Stimulated activated CD4-positive, alpha-beta T cell treated with anti-CD3 and anti-CD28 coated beads, Interleukin-12 subunit alpha, Interleukin-12 subunit beta, amount 100 ng/mL, for 4 hours (primary cell): ENCODE measurements around the gene CCDC86.

Source experiments
- DNase-seq: peaks from one replicate; pipeline ENCODE4 v3.0.0-alpha.2; 2020

The CCDC86 gene

DNA sequence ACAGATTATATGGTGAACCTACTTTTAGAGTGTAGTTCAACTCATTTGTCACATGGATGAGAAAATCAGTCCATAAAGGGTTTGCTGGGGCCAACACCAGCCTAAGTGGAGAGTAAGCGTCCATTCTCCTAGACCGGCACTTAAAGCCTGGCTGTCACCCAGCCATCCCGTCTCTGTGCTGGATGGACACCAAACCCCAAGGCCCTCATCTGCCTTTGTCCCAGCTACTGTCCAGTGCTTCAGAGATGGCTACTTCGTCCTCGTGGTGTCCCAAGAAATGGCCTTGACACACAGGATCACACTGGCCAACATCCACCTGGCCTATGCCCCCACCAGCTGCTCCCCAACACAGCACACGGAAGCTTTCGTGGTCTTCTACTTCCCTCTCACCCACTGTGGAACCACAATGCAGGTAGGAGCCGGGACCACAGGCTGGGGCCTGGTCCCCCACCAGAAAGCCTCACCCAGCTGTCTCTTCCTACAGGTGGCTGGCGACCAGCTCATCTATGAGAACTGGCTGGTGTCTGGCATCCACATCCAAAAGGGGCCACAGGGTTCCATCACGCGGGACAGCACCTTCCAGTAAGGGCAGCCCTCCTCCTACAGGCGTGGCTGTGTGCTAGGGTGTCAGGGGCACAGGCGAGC is 28.9 kb downstream of the CCDC86 start:
- DNase-seq = no peak

DNA sequence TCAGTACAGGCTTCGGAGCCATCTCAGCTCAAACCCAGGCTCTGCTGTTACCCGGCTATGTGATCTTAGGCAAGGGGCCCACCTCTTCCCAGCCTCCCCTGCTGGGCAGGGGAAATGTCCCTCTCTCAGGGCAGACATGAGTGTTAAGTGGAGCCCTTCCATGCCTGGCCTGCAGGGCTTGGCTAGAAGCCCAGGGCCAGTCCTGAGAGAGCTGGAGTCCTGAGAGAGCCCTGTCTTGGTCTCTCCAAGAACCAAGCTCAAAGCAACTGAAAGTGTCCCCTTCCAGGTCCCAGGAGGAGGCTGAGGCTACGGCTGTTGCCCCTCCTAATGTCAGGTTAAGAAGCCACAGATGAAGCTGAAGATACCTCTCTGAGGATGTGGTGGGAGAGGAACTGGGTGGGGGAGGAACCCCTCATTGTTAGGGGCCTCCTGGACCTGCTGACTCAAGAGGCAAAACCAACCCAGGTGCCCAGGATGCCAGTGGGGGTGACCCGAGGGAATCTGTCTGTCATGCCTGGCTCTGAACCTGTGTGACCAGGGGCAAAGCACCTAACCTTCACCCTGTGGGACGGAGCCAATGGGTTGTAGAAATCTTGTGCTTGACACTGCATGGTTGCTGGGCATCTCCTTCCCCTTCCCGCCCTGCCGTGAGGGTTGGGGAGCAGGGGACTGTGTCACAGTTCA is 29.6 kb downstream of the CCDC86 start:
- DNase-seq = no peak

DNA sequence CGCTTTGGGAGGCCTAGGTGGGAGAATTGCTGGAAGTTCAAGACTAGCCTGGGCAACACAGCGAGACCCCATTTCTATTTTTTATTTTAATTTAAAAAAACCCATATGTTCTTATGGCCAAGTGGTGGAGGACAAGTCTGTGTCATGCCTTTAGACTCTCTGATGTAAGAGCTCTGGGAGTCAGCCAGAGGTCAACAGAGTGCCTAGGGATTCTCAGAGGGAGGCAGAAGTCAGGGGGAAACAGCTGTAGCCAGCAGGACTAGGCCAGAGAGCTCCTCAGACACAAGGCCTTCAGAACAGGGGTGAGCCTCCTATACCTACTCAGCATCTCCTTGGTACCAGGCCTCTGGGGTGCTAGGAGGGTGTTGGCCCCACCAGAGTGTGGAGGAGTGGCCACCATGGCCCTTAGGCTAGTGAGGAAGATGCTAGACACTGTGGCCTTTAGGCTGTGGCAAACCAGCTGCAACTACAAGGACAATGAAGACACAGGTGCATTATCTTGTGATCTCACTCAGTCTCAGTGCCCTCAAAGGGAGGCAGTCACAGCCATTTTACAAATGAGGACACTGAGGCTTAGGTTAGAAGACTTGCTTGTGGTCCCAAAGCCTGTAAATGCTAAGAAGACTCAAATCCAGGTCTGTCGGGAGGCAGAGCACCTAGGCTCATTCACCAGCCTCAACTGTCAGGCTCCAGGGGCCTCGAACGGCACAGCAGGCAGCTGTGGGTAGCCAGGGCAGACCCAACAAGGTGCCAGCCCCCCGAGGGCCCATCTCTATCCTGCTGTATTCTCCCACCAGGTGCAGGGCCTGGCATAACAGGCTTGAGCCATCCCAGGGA is 30.4 kb downstream of the CCDC86 start:
- no peak for DNase-seq

DNA sequence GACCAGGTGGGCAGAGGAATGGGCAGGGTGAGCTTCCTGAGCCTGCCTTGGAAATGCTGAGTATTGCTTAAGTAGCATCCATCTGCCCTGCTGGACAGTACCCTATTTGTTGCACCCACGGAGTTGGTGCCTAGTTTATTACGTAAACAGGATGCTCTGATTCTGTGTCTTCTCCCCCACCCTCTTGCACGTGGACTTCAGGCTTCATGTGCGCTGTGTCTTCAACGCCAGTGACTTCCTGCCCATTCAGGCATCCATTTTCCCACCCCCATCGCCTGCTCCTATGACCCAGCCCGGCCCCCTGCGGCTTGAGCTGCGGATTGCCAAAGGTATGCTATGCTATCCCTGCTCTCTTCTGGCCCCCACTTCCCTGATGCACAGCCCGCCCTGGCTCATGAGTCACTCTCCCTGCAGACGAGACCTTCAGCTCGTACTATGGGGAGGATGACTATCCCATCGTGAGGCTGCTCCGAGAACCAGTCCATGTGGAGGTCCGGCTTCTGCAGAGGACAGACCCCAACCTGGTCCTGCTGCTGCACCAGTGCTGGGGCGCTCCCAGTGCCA is 31.1 kb downstream of the CCDC86 start:
- DNase-seq = no peak

DNA sequence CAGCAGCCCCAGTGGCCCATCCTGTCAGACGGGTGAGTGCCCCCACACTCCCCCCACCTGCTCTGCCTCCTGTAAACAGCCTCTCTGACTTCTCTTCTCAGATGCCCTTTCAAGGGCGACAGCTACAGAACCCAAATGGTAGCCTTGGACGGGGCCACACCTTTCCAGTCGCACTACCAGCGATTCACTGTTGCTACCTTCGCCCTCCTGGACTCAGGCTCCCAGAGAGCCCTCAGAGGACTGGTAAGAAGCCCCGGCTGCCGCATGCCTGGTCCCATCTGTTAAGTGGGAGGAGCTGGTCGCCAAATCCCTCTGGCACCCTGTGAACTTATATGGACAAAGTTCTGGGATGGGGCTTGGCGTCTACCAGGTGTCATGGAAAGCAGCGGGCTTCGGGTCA is 31.6 kb downstream of the CCDC86 start:
- no peak for DNase-seq

DNA sequence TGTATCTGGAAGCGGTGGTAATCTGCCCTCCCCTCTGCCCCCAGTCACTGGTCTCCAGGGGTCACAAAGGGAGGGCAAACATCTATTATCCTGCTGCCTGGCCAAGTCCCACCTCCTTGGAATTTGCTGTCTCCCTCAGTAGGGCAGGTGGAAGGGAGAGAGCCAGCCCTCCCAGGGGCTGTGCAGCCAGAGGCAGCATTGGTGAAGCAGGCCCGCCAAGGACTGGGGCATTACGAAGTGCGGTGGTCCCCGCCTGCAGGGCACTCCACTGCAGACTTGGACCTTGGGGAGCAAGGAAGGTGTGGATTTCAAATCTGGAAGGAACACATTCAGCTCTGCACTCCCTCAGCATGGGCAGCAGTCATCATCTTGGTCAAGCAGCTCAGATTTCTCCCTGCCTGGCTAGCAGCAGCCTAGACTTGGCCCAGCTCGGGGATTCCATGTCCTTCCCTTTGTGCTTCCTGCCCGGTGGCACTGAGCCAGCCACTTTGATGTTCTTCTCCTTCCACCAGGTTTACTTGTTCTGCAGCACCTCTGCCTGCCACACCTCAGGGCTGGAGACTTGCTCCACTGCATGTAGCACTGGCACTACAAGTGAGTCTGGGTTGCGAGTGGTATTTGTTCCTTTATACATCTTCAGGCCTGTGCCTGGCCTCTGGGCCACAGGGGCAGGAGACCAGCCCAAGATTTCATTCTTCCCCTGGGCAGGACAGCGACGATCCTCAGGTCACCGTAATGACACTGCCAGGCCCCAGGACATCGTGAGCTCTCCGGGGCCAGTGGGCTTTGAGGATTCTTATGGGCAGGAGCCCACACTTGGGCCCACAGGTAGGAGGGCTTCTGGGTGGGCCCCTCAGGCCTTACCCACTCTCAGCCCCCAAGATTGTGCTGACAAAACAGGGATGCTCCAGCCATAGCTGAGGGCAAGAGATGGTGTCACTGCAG is 32.8 kb downstream of the CCDC86 start:
- DNase-seq = no peak

DNA sequence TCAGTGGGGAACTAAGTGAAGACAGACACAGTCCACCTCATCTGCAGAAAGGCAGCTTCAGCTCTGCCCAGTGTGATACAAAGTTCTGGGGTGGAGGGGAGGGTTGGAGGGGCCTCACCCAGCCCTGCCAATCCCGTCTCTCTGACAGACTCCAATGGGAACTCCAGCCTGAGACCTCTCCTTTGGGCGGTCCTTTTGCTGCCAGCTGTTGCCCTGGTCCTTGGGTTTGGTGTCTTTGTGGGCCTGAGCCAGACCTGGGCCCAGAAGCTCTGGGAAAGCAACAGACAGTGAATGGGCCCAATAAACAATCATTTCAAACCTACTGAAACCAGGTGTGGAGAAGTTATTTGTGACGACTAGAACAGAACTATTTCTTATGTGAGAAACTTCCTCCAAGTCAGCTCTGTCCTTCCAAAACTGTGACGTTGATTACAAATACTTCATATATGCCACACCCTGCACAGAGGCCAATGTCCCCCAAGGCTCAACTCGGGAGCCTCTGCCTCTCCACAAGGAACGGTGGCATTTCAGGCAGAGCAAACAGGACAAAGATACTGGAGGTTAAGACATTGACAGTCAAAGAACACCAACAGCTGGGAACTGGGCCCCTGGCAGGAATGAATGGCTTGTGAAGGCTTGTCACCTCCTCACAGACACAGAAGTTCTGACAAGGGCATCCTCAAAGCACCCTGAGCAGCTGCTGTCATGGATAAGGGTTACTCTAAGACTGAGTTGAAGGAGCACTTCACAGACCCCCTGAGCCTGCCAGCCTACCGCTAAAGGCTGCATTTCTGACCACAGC is 33.7 kb downstream of the CCDC86 start:
- no peak for DNase-seq

DNA sequence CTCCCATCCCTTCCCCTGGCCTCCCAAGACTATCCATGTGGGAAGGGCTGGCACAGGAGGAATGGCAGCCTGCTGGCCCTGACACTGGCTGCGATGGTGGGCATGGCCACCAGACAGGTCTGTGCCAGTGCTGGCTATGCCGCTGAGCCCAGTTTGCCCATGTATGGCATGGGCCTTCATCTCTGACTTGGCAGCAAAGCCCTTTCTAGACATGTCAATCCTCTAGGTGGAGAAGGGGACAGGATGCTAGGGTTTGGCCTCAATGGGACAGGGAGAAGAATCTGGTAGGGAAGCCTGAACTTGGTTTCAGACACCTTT is 34.2 kb downstream of the CCDC86 start:
- no peak for DNase-seq

DNA sequence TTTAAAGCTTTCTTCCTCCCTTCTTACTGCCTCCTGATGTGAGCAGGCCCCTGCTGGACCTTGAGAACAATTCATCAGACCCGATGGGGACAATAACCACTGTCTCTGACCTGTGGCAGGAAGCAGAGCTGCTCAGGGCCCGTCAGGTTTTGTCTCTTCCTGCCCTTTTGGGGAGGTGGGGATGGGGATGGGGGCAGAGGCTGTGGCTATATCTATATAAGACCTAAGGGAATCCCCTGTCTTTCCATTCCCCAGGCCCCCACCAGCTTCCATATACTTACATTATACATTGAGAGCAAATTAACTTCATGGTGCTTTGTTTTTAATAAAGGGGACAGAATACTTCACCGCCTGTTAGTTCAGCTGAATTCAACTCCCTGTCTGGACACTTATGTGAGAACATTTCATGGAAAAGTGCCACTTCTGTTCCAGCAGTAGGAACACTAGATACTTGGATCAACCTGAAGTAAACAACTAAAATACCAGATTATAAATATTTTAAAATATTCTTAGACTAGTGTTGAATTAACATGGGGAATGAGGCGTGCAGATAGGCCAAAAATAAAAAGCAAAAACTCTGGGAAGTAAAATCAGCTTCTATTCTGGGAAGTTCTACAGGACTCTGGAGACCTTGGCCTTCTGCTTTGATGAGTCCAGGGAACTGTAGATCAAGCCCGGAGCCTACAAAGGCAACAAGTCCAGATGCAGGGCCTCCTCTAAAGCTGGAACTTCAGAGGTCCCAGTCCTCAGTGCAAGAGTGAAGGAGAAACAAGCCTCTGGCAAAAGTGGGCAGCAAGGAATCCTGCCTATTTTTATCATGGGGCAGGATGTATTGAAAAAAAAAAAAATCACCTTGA is 36.6 kb downstream of the CCDC86 start:
- no peak for DNase-seq

DNA sequence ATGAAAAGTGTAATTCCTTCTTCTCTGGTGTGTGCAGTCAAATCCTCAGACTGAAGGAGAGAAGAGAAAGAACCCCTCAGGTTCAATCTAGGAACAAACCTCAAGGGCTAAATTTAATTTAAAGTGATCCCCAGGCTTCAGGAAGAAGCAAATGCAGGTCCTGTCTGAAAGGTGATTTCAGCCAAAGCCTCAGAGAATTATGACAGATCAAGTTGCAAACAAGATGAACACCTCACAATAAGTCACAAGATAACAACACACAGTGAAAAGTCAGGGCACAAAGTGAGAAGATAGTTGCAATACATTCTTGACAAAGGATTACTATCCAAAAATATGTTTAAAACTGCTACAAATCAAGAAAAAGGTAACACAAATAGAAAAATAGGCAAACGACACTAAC is 37.2 kb downstream of the CCDC86 start:
- DNase-seq = no peak

DNA sequence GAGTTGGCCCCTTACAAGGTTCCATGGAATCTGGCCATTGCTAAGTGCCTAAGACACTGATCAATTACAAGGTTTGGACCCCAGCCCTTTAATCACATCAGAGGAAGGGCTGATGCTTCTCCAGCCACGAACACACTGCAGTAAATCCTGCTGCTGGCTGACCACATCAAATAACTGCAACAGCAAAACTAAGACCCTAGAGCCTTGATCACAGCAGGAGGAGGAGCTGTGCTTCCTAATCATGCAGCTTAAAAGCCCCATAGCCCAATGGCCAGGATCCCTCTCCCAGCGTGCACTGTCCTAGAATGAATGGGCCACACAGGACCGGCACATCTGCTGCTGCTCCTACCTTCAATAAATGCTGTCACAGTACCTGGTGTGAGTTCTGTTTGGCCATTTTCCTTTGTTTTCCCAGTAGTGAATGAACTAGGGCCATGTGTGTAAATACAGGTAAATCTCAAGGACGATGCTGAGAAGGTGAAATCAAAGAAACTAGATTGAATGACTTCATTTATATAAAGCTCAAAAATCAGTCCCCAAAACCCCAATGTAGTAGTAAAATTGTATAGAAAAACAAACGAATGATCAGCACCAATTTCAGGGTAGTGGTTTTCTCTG is 38.2 kb downstream of the CCDC86 start:
- DNase-seq = no peak

DNA sequence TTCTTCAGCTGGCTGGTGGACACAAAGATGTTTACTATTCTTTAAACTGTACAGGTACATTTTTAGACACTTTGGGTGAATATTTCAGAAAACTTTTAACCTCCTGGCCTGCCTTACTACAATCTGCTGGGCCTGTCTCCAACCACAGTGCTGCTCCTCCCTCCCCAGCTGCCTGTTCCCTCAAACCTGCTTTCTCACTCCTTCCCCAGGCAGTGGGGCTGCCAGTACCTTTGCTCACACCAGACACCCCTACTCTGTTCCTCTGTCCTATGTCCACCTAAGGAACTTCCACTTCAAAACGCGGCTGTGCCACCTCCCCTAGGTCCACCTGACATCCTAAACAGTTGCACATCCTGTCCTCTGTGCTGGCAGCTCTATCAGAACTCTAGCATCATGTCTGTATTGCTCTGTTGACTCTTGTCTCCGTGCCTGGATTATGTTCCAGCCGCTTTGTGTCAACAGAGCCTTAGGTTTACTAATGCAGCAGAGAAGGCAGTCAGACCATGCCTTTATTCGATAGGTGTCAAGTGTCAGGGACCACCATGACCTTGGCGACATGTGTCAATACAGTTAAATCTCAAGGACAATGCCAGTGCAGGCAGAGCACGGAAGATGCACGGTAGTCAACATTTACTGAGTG is 38.9 kb downstream of the CCDC86 start:
- no peak for DNase-seq

DNA sequence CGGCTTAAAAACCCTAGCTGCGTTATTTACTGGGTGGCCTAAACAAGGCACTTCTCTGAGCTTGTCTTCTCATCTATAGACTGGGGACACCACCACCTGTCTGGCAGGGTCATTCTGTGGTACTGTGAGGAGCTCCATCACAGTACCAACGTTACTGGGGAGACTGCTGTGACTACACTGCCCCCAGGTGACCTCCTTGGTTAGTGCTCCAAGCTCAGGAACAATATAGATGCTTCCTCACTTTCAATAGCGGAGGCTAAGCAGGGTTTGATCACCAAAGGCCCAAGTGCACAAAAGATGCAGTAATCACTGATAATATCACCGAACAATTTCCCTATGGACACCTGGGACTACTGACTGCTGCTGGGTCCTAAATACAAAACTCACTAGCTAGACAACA is 45.6 kb downstream of the CCDC86 start:
- DNase-seq = no peak

DNA sequence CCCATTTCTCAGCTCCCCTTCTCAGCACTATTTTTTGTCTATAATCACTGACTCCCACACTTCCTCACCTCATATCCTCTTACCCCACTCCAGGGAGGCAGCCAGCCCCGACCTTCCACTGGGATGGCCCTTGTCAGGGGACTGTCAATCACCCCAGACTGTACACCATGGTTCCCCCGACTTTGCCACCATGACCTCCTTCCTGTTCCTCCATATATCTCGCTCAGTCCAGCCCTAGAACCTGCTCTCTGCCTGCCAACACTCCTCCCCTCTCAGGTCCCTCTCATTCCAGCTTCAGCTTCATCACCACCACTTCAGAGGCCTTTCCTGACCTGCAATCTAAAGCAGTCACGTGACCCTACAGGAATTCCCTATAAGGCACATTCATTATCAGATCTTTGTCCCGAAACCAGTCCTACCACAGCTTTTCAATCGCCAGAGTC is 48.0 kb downstream of the CCDC86 start:
- DNase-seq = no peak

DNA sequence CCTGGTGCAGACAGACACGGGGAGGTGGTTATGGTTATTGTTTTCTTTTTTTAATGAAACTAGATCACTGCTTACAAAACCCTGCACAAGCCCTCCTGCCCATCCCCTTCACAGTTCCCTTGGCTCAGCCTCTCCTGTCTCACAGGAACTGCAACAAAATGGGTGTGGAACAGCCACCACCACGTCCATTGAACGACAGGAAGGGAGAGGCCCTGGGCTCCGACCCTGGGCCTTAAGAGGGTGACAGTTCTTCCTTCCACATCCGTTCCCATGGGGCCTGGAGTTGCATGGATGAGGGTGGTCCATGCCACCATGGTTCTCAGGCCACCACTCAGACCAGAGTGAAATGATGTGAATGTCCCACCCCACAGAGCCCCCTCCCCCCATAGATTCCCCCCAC is 48.8 kb downstream of the CCDC86 start:
- DNase-seq = no peak

DNA sequence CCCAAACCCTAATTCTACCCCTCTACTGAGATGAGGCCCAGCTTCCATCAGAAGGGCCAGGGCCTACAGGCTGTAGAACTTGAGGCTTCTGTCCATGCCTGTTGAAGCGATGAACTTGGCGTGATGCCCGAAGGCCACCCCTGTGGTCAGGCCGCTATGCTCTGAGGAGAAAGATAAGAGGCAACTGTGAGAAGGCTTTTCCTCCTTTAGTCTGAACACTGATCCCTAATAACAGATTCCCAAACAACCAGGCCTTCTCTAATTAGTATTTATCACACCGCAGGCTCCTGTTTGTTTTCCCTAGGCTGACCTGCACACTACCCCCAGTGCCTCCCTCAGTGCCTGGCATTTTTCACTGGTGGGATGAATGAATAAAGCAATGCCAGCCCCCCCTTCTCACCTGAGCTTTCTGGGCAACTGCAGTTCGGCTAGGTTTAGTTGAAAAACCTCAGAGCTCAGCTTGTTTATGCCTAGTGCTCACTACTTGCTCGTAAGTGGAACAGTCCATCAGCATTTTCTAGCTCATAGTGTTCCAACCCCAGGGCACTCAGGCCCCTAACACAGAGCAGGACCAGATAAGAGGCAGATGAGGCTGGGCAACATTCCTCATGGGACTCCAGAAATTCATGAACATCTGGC is 49.3 kb downstream of the CCDC86 start:
- no peak for DNase-seq

DNA sequence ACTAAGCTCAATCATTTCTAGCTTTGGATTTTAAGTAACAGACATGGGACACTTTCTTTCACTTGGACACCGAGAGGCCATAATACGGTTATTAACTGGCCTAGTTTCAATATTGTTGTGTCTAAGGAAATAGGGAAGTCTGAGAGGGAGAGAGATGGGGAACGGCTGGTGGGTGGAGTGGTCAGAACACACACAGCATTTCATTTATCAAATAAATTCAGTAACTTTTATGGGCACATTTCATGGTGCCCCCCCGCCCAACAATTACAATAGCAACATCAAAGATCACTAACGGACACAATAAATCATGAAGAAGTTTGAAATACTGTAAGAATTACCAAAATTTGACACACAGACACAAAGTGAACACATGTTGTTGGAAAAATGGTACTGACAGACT is 53.8 kb downstream of the CCDC86 start:
- DNase-seq = no peak

DNA sequence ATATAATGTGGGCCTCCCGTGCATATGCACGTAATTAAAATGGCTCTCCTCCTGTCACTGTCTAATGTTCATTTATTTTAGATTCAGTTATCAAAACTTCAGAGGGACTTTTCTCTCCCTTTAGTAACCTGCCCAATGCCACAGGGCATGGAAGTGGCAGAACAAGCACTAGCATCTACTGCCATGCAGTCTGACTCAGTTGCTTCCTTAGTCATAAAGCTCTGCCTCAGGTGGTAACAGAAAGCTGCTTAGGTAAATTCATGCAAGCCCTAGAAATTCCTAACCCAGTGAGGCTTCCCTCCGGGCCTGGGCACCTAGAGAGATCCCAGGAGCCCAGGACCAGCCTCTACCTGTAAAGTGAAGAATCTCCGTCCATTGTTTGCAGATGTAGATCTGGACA is 55.6 kb downstream of the CCDC86 start:
- DNase-seq = no peak
